ENCODE results near the gene ADGRG6.

DNA sequence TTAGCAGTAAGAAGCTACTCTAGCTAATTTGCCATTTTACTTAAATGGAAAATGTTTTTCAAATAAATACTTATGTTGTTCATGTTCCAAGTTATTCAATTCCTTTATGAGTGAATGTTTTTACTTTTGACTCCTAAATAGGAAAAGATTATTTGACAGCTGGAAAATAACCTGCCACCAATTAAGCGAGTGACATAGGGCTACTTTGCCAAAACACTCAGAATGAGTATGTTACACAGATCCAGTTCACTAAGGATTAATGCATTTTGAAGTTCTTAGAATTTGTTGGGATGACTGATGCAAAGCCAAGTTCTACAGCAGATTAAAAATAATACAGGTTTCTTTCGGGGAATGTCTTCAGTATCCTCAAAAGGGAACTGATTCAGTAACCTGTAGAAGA, 144.4 kb downstream of the ADGRG6 start:
- TF ChIP-seq, protein P1, sequence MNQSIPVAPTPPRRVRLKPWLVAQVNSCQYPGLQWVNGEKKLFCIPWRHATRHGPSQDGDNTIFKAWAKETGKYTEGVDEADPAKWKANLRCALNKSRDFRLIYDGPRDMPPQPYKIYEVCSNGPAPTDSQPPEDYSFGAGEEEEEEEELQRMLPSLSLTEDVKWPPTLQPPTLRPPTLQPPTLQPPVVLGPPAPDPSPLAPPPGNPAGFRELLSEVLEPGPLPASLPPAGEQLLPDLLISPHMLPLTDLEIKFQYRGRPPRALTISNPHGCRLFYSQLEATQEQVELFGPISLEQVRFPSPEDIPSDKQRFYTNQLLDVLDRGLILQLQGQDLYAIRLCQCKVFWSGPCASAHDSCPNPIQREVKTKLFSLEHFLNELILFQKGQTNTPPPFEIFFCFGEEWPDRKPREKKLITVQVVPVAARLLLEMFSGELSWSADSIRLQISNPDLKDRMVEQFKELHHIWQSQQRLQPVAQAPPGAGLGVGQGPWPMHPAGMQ (IDR thresholded peaks at IDR 0.05; ENCODE audit: borderline replicate concordance), result no peak
- TF ChIP-seq, protein P2, sequence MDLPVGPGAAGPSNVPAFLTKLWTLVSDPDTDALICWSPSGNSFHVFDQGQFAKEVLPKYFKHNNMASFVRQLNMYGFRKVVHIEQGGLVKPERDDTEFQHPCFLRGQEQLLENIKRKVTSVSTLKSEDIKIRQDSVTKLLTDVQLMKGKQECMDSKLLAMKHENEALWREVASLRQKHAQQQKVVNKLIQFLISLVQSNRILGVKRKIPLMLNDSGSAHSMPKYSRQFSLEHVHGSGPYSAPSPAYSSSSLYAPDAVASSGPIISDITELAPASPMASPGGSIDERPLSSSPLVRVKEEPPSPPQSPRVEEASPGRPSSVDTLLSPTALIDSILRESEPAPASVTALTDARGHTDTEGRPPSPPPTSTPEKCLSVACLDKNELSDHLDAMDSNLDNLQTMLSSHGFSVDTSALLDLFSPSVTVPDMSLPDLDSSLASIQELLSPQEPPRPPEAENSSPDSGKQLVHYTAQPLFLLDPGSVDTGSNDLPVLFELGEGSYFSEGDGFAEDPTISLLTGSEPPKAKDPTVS (IDR thresholded peaks at IDR 0.05; ENCODE audit: low read depth, low read length), result no peak
- TF ChIP-seq BHLHE40 (IDR thresholded peaks at IDR 0.05; ENCODE audit: borderline replicate concordance in 1 of 2, low read depth in 2 of 2, low read length in 1 of 2), result no peak
- TF ChIP-seq, protein P3, sequence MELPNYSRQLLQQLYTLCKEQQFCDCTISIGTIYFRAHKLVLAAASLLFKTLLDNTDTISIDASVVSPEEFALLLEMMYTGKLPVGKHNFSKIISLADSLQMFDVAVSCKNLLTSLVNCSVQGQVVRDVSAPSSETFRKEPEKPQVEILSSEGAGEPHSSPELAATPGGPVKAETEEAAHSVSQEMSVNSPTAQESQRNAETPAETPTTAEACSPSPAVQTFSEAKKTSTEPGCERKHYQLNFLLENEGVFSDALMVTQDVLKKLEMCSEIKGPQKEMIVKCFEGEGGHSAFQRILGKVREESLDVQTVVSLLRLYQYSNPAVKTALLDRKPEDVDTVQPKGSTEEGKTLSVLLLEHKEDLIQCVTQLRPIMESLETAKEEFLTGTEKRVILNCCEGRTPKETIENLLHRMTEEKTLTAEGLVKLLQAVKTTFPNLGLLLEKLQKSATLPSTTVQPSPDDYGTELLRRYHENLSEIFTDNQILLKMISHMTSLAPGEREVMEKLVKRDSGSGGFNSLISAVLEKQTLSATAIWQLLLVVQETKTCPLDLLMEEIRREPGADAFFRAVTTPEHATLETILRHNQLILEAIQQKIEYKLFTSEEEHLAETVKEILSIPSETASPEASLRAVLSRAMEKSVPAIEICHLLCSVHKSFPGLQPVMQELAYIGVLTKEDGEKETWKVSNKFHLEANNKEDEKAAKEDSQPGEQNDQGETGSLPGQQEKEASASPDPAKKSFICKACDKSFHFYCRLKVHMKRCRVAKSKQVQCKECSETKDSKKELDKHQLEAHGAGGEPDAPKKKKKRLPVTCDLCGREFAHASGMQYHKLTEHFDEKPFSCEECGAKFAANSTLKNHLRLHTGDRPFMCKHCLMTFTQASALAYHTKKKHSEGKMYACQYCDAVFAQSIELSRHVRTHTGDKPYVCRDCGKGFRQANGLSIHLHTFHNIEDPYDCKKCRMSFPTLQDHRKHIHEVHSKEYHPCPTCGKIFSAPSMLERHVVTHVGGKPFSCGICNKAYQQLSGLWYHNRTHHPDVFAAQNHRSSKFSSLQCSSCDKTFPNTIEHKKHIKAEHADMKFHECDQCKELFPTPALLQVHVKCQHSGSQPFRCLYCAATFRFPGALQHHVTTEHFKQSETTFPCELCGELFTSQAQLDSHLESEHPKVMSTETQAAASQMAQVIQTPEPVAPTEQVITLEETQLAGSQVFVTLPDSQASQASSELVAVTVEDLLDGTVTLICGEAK (IDR thresholded peaks at IDR 0.05; ENCODE audit: borderline replicate concordance), result no peak
- TF ChIP-seq NFYB (IDR thresholded peaks at IDR 0.05; ENCODE audit: insufficient read depth, low read depth, low read length), result no peak
- no peak for TF ChIP-seq POLR2A (IDR thresholded peaks at IDR 0.05; ENCODE audit: low read depth, low read length)
- TF ChIP-seq TARDBP (IDR thresholded peaks at IDR 0.05; ENCODE audit: borderline replicate concordance), result no peak
- TF ChIP-seq PAX8 (IDR thresholded peaks at IDR 0.05), result no peak
- TF ChIP-seq CREM (IDR thresholded peaks at IDR 0.05; ENCODE audit: low read depth), result no peak
- no peak for TF ChIP-seq CTCF (IDR thresholded peaks at IDR 0.05 in 2 of 3, conservative IDR thresholded peaks at IDR 0.05 in 1 of 3; ENCODE audit: control insufficient read depth in 2 of 3, extremely low read depth in 1 of 3, insufficient read depth in 1 of 3, low read depth in 3 of 3, low read length in 3 of 3)
- TF ChIP-seq EZH2 (IDR thresholded peaks at IDR 0.05; ENCODE audit: borderline replicate concordance, control insufficient read depth, low read depth, low read length), result no peak
- no peak for TF ChIP-seq RCOR1 (conservative IDR thresholded peaks at IDR 0.05; ENCODE audit: low read depth, low read length)
